NT2/D1 (cell line): ENCODE data around the gene C16orf74.

Experiments used
- SUZ12 ChIP-seq: IDR thresholded peaks from 2 replicates; pipeline ENCODE4 v1.6.1; 2011; ENCODE audit not compliant: insufficient read length, insufficient read depth; ENCODE audit errors: extremely low read depth
- YY1 ChIP-seq: IDR thresholded peaks from 2 replicates; pipeline ENCODE4 v1.6.1; 2011; ENCODE audit not compliant: insufficient read length, insufficient read depth

DNA sequence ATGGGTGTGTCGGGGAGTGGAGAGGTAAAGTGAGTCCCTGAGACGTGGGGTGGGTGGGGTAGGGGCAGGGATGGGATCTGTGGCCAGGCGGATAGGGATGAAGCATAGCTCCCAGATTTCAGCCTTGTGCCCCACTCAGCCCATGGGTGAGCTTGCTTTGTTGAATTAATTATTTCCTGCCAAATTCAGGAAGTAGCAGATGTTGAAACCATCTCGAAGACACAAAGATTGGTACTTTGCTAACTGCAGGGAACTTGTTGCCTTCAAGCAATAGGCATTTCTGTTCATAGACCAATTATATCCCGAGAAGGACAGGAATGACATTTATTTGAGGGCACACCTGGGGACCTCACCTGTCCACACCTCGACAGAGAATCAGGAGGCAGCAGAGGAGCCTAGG, 11.0 kb upstream of the C16orf74 start:
- no peak for TF ChIP-seq YY1
- TF ChIP-seq SUZ12: no peak
